Mesothelial cell of epicardium (in vitro differentiated cells): ENCODE measurements around the gene COPS7A. TPM values are rescaled to one million over a fixed set of nuclear protein-coding genes. Genes with fewer than 3 reads are reported as not detected.
A peak's percentile ranks its signal among the peaks of the same experiment; 100 is the strongest.

Experiments
- DNase-seq, 2 experiments: peaks; one replicate each; pipeline ENCODE4 v3.0.0; 2021; ENCODE audit warnings: low spot score in 2 of 2; ENCODE audit not compliant: unreplicated experiment in 2 of 2
- H3K27ac Mint-ChIP-seq: 2 replicates; pipeline ENCODE4 v1.8.0; 2021; ENCODE audit warnings: mixed read lengths
- H3K27me3 Mint-ChIP-seq: 2 replicates; pipeline ENCODE4 v1.8.0; 2021; ENCODE audit warnings: low read depth, mixed read lengths
- H3K36me3 Mint-ChIP-seq: 2 replicates; pipeline ENCODE4 v1.8.0; 2021; ENCODE audit warnings: mixed read lengths
- H3K4me1 Mint-ChIP-seq: 2 replicates; pipeline ENCODE4 v1.8.0; 2021; ENCODE audit warnings: mixed read lengths
- H3K4me3 Mint-ChIP-seq: 2 replicates; pipeline ENCODE4 v1.8.0; 2021; ENCODE audit warnings: mild to moderate bottlenecking, moderate library complexity, mixed read lengths
- H3K9me3 Mint-ChIP-seq: 2 replicates; pipeline ENCODE4 v1.8.0; 2021; ENCODE audit warnings: mixed read lengths
- CTCF ChIP-seq: fragments of 200-600 bp; sonication (generic); IDR thresholded peaks from one replicate; pipeline ENCODE4 v1.5.0; 2021; ENCODE audit warnings: antibody characterized with exemption; ENCODE audit not compliant: unreplicated experiment
- total RNA-seq: library from RNA; stranded (reverse); gene quantifications from 3 replicates; pipeline ENCODE4 v1.2.1, GENCODE V29; 2021

Gene COPS7A
- total RNA-seq, 1 donor from 2014 or later, result 37.6 TPM

- Mint-ChIP-seq H3K4me1 (peaks cover 21% of the 10 kb centered on the region), H3K36me3 (peaks cover 31% of the 10 kb centered on the region), H3K9me3 (no peaks in the 10 kb centered on the region), H3K27me3 (peaks cover 44% of the 10 kb centered on the region), H3K4me3 (no peak overlapping the region), H3K27ac (no peak overlapping the region)
- no peak for TF ChIP-seq CTCF
- no peak for DNase-seq
Observed at GRCh38 chr12:6771509-6772330, 47.9 kb downstream of the COPS7A start.

- DNase-seq, result no peak
- TF ChIP-seq CTCF, result no peak
- no peaks in the 10 kb centered on the region for H3K9me3 Mint-ChIP-seq
- no peak within 1 kb of the TSS for H3K27ac Mint-ChIP-seq
- peaks cover 47% of the 10 kb centered on the region for H3K27me3 Mint-ChIP-seq
- no peak within 1 kb of the TSS for H3K4me3 Mint-ChIP-seq
- H3K36me3 Mint-ChIP-seq, result peaks cover 31% of the 10 kb centered on the region
- H3K4me1 Mint-ChIP-seq, result peaks cover 21% of the 10 kb centered on the region
Observed at GRCh38 chr12:6772331-6772695, 48.5 kb downstream of the COPS7A start, which contains the start of gene LAG3. Gene LAG3 (plus strand): TSS chr12:6772520. CDS start chr12:6772853, 333 bp downstream.

GRCh38 chr12:6772726-6773589, 49.1 kb downstream of the COPS7A start:
- Mint-ChIP-seq H3K27me3 (peaks cover 54% of the 10 kb centered on the region), H3K4me1 (peaks cover 18% of the 10 kb centered on the region), H3K4me3 (no peak overlapping the region), H3K9me3 (no peaks in the 10 kb centered on the region), H3K36me3 (peaks cover 31% of the 10 kb centered on the region), H3K27ac (no peak overlapping the region)
- DNase-seq, result no peak
- no peak for TF ChIP-seq CTCF

- Mint-ChIP-seq H3K27ac (no peak overlapping the region), H3K36me3 (peaks cover 31% of the 10 kb centered on the region), H3K4me1 (peaks cover 18% of the 10 kb centered on the region), H3K4me3 (no peak overlapping the region), H3K9me3 (no peaks in the 10 kb centered on the region), H3K27me3 (peaks cover 62% of the 10 kb centered on the region)
- TF ChIP-seq CTCF, result no peak
- no peak for DNase-seq
Observed at GRCh38 chr12:6773590-6774351, 49.9 kb downstream of the COPS7A start.

- Mint-ChIP-seq H3K9me3 (no peaks in the 10 kb centered on the region), H3K36me3 (peaks cover 31% of the 10 kb centered on the region), H3K27ac (no peak overlapping the region), H3K4me3 (peak overlapping the region; percentile 20), H3K27me3 (peaks cover 63% of the 10 kb centered on the region), H3K4me1 (peaks cover 15% of the 10 kb centered on the region)
- no peak for TF ChIP-seq CTCF
- DNase-seq, result no peak
Observed at GRCh38 chr12:6774499-6775062, 50.7 kb downstream of the COPS7A start.
